HEK293 (cell line): ENCODE data around the gene ETS2.

ENCODE experiments used
- CTCF ChIA-PET: fragments of 350-600 bp; formaldehyde crosslinking; extraction: SDS; loops from one replicate; lab custom pipeline; 2021; ENCODE audit warnings: antibody characterized with exemption; lab: Yijun Ruan, JAX
- POLR2A ChIA-PET: fragments of 300-600 bp; formaldehyde crosslinking; extraction: SDS; loops from one replicate; lab custom pipeline; 2020; ENCODE audit warnings: antibody characterized with exemption, inconsistent platforms; lab: Yijun Ruan, JAX
- H3K27ac ChIP-seq: fragments of 200-500 bp; sonication (Bioruptor generic); 2 replicates; pipeline ENCODE4 v1.5.1; 2014; ENCODE audit warnings: low read depth, low read length, control low read depth, inconsistent platforms; ENCODE audit errors: extremely low read depth
- H3K36me3 ChIP-seq, 2 experiments: fragments of 200-500 bp in 1 of 2; sonication (Bioruptor generic) in 1 of 2; 1 replicate in 1 of 2; 2 replicates in 1 of 2; pipeline ENCODE4 v1.5.1; 2014 to 2017; ENCODE audit warnings: inconsistent platforms in 2 of 2, low read length in 2 of 2; ENCODE audit not compliant: control insufficient read depth in 2 of 2, insufficient read depth in 1 of 2
- H3K4me1 ChIP-seq: fragments of 200-500 bp; sonication (Bioruptor generic); 2 replicates; pipeline ENCODE4 v1.5.1; 2014; ENCODE audit warnings: mild to moderate bottlenecking, low read length, inconsistent platforms; ENCODE audit not compliant: control insufficient read depth, insufficient read depth
- H3K4me3 ChIP-seq: 2 replicates; pipeline ENCODE4 v1.5.1; 2011; ENCODE audit warnings: low read depth, mild to moderate bottlenecking, control low read depth, low read length, moderate library complexity
- H3K9me3 ChIP-seq: fragments of 200-500 bp; sonication (Bioruptor generic); 2 replicates; pipeline ENCODE4 v1.5.1; 2014; ENCODE audit warnings: low read depth, low read length, inconsistent platforms; ENCODE audit not compliant: control insufficient read depth, insufficient read depth
- EGR2 ChIP-seq: fragments of 450-650 bp; formaldehyde crosslinking; IDR thresholded peaks from 2 replicates; pipeline ENCODE4 v1.5.1; 2016; ENCODE audit warnings: low read depth, missing biosample characterization, missing genetic modification characterization
- KLF1 ChIP-seq: fragments of 450-650 bp; formaldehyde crosslinking; IDR thresholded peaks from 2 replicates; pipeline ENCODE4 v1.5.1; 2016; ENCODE audit warnings: missing biosample characterization, missing genetic modification characterization
- YY2 ChIP-seq: fragments of 450-650 bp; formaldehyde crosslinking; IDR thresholded peaks from 2 replicates; pipeline ENCODE4 v1.5.1; 2016; ENCODE audit warnings: missing biosample characterization, missing genetic modification characterization
- ZNF112 ChIP-seq: fragments of 450-650 bp; formaldehyde crosslinking; IDR thresholded peaks from 2 replicates; pipeline ENCODE4 v1.5.0; 2017; ENCODE audit warnings: missing biosample characterization, missing genetic modification characterization
- ZNF140 ChIP-seq: fragments of 450-650 bp; formaldehyde crosslinking; IDR thresholded peaks from 2 replicates; pipeline ENCODE4 v1.5.1; 2016; ENCODE audit warnings: missing biosample characterization, missing genetic modification characterization
- ZNF221 ChIP-seq: fragments of 450-650 bp; formaldehyde crosslinking; IDR thresholded peaks from 2 replicates; pipeline ENCODE4 v1.5.1; 2017; ENCODE audit warnings: missing biosample characterization, missing genetic modification characterization, borderline replicate concordance
- ZNF302 ChIP-seq: fragments of 450-650 bp; formaldehyde crosslinking; IDR thresholded peaks from 2 replicates; pipeline ENCODE4 v1.5.1; 2016; ENCODE audit warnings: missing biosample characterization, missing genetic modification characterization, low read depth
- ZNF341 ChIP-seq: fragments of 450-650 bp; formaldehyde crosslinking; IDR thresholded peaks from 2 replicates; pipeline ENCODE4; 2016; ENCODE audit warnings: low read depth, missing biosample characterization, missing genetic modification characterization
- ZNF777 ChIP-seq: fragments of 450-650 bp; formaldehyde crosslinking; IDR thresholded peaks from 2 replicates; pipeline ENCODE4 v1.5.1; 2017; ENCODE audit warnings: missing biosample characterization, missing genetic modification characterization, borderline replicate concordance
- TF ChIP-seq, protein P1 (sequence below): fragments of 450-650 bp; IDR thresholded peaks from 2 replicates; pipeline ENCODE4 v1.5.1; 2018; ENCODE audit warnings: missing biosample characterization, missing genetic modification characterization
- TF ChIP-seq, protein P2 (sequence below): fragments of 450-650 bp; formaldehyde crosslinking; IDR thresholded peaks from 2 replicates; pipeline ENCODE4 v1.5.1; 2016; ENCODE audit warnings: missing biosample characterization, missing genetic modification characterization
- TF ChIP-seq, protein P3 (sequence below): fragments of 450-650 bp; formaldehyde crosslinking; conservative IDR thresholded peaks from 2 replicates; pipeline ENCODE4 v1.5.1; 2016; ENCODE audit warnings: low read depth, missing biosample characterization, missing genetic modification characterization
- TF ChIP-seq, protein P4 (sequence below): fragments of 450-650 bp; formaldehyde crosslinking; IDR thresholded peaks from 2 replicates; pipeline ENCODE4 v1.5.1; 2016; ENCODE audit warnings: missing biosample characterization, missing genetic modification characterization, borderline replicate concordance
- TF ChIP-seq, protein P5 (sequence below): fragments of 450-650 bp; formaldehyde crosslinking; IDR thresholded peaks from 2 replicates; pipeline ENCODE4 v1.5.1; 2016; ENCODE audit warnings: missing biosample characterization, missing genetic modification characterization

The ETS2 gene

DNA sequence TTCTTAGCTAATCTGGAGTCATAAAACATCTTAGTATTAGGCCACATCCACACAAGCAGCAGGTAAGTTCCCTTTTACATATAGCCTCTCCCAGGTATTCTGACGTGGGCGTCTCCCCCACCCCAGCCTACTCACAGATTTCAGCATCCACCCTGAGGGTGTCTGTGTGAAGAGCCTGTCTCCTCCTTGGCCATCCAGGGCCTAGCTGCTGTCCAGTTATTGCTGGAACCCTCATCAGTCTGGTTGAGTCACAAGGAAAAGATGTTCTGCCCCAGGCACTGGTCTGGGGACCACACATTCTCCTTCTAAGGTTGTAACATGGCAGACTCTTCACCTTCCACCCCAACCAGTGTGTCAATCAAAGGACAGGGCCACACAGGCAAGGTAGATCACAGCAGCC is 57.6 kb downstream of the ETS2 start:
- no peaks in the 10 kb centered on the region for H3K4me1 ChIP-seq
- no peaks in the 10 kb centered on the region for H3K9me3 ChIP-seq
- POLR2A ChIA-PET: no interaction called here
- CTCF ChIA-PET: interaction anchor here (0.7 kb wide), 1 partner anchor 171 kb away, joined by 3 read pairs; no protein-coding TSS in a partner anchor
- H3K36me3 ChIP-seq: no peaks in the 10 kb centered on the region
- no peak overlapping the region for H3K4me3 ChIP-seq
- no peak overlapping the region for H3K27ac ChIP-seq
- TF ChIP-seq ZNF140 (no peak), ZNF302 (no peak), YY2 (tag by site-specific recombination) (no peak), ZNF341 (tag by site-specific recombination) (no peak), ZNF112 (tag by site-specific recombination) (no peak), KLF1 (tag by site-specific recombination) (no peak), EGR2 (tag by site-specific recombination) (no peak), ZNF221 (tag by site-specific recombination) (no peak), ZNF777 (tag by site-specific recombination) (no peak)
- TF ChIP-seq, protein P1, sequence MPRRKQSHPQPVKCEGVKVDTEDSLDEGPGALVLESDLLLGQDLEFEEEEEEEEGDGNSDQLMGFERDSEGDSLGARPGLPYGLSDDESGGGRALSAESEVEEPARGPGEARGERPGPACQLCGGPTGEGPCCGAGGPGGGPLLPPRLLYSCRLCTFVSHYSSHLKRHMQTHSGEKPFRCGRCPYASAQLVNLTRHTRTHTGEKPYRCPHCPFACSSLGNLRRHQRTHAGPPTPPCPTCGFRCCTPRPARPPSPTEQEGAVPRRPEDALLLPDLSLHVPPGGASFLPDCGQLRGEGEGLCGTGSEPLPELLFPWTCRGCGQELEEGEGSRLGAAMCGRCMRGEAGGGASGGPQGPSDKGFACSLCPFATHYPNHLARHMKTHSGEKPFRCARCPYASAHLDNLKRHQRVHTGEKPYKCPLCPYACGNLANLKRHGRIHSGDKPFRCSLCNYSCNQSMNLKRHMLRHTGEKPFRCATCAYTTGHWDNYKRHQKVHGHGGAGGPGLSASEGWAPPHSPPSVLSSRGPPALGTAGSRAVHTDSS (tag by site-specific recombination): no peak
- TF ChIP-seq, protein P2, sequence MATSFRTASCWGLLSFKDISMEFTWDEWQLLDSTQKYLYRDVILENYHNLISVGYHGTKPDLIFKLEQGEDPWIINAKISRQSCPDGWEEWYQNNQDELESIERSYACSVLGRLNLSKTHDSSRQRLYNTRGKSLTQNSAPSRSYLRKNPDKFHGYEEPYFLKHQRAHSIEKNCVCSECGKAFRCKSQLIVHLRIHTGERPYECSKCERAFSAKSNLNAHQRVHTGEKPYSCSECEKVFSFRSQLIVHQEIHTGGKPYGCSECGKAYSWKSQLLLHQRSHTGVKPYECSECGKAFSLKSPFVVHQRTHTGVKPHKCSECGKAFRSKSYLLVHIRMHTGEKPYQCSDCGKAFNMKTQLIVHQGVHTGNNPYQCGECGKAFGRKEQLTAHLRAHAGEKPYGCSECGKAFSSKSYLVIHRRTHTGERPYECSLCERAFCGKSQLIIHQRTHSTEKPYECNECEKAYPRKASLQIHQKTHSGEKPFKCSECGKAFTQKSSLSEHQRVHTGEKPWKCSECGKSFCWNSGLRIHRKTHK (tag by site-specific recombination): no peak
- TF ChIP-seq, protein P3, sequence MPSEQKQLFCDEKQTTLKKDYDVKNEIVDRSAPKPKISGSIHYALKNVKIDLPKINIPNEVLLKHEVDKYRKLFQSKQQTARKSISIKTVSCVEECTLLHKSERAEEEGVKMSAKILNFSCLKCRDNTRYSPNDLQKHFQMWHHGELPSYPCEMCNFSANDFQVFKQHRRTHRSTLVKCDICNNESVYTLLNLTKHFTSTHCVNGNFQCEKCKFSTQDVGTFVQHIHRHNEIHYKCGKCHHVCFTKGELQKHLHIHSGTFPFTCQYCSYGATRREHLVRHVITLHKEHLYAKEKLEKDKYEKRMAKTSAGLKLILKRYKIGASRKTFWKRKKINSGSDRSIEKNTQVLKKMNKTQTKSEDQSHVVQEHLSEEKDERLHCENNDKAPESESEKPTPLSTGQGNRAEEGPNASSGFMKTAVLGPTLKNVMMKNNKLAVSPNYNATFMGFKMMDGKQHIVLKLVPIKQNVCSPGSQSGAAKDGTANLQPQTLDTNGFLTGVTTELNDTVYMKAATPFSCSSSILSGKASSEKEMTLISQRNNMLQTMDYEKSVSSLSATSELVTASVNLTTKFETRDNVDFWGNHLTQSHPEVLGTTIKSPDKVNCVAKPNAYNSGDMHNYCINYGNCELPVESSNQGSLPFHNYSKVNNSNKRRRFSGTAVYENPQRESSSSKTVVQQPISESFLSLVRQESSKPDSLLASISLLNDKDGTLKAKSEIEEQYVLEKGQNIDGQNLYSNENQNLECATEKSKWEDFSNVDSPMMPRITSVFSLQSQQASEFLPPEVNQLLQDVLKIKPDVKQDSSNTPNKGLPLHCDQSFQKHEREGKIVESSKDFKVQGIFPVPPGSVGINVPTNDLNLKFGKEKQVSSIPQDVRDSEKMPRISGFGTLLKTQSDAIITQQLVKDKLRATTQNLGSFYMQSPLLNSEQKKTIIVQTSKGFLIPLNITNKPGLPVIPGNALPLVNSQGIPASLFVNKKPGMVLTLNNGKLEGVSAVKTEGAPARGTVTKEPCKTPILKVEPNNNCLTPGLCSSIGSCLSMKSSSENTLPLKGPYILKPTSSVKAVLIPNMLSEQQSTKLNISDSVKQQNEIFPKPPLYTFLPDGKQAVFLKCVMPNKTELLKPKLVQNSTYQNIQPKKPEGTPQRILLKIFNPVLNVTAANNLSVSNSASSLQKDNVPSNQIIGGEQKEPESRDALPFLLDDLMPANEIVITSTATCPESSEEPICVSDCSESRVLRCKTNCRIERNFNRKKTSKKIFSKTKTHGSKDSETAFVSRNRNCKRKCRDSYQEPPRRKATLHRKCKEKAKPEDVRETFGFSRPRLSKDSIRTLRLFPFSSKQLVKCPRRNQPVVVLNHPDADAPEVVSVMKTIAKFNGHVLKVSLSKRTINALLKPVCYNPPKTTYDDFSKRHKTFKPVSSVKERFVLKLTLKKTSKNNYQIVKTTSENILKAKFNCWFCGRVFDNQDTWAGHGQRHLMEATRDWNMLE (tag by site-specific recombination): no peak
- TF ChIP-seq, protein P4, sequence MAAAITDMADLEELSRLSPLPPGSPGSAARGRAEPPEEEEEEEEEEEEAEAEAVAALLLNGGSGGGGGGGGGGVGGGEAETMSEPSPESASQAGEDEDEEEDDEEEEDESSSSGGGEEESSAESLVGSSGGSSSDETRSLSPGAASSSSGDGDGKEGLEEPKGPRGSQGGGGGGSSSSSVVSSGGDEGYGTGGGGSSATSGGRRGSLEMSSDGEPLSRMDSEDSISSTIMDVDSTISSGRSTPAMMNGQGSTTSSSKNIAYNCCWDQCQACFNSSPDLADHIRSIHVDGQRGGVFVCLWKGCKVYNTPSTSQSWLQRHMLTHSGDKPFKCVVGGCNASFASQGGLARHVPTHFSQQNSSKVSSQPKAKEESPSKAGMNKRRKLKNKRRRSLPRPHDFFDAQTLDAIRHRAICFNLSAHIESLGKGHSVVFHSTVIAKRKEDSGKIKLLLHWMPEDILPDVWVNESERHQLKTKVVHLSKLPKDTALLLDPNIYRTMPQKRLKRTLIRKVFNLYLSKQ (tag by site-specific recombination): no peak
- TF ChIP-seq, protein P5, sequence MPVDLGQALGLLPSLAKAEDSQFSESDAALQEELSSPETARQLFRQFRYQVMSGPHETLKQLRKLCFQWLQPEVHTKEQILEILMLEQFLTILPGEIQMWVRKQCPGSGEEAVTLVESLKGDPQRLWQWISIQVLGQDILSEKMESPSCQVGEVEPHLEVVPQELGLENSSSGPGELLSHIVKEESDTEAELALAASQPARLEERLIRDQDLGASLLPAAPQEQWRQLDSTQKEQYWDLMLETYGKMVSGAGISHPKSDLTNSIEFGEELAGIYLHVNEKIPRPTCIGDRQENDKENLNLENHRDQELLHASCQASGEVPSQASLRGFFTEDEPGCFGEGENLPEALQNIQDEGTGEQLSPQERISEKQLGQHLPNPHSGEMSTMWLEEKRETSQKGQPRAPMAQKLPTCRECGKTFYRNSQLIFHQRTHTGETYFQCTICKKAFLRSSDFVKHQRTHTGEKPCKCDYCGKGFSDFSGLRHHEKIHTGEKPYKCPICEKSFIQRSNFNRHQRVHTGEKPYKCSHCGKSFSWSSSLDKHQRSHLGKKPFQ (tag by site-specific recombination): no peak
- TF ChIP-seq, all 188 proteins: peak for 0
